ENCODE data around the gene DUS2.
A peak's percentile ranks its signal among the peaks of the same experiment; 100 is the strongest.

Gene DUS2

DNA sequence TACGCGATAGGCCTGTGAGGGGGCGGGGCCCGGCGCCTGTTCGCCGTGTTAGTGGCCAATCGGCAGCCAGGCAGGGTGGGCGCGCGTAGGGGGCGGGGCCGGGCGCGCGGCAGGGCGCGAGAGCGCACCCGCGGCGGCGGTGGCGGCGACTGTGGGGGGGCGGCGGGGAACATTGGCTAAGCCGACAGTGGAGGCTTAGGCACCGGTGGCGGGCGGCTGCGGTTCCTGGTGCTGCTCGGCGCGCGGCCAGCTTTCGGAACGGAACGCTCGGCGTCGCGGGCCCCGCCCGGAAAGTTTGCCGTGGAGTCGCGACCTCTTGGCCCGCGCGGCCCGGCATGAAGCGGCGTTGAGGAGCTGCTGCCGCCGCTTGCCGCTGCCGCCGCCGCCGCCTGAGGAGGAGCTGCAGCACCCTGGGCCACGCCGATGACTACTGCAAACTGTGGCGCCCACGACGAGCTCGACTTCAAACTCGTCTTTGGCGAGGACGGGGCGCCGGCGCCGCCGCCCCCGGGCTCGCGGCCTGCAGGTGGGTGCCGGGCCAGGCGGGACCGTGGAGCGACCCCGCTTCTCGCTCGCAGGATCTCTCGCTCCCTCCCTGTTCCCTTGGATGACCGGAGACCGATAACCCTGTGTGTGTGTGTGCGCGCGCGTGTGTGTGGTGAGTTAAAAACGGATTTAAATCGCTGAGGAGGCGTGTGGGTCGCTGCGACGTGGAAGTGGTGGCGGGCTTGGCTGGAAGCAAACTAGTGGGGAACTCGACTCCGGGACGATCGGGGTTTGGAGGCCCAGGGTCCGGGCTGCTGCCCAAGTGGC is 62.4 kb downstream of the DUS2 start, which contains the start of gene NFATC3 (continued):
- TF ChIP-seq ZSCAN5A (tag by site-specific recombination; IDR thresholded peaks at IDR 0.05) (no peak), ZNF16 (tag by site-specific recombination; IDR thresholded peaks at IDR 0.05; ENCODE audit: low read depth) (no peak), ZNF777 (tag by site-specific recombination; IDR thresholded peaks at IDR 0.05; ENCODE audit: borderline replicate concordance) (no peak), ZNF266 (tag by site-specific recombination; IDR thresholded peaks at IDR 0.05; ENCODE audit: low read depth) (no peak), ZSCAN30 (tag by site-specific recombination; IDR thresholded peaks at IDR 0.05) (peak; percentile 68)

DNA sequence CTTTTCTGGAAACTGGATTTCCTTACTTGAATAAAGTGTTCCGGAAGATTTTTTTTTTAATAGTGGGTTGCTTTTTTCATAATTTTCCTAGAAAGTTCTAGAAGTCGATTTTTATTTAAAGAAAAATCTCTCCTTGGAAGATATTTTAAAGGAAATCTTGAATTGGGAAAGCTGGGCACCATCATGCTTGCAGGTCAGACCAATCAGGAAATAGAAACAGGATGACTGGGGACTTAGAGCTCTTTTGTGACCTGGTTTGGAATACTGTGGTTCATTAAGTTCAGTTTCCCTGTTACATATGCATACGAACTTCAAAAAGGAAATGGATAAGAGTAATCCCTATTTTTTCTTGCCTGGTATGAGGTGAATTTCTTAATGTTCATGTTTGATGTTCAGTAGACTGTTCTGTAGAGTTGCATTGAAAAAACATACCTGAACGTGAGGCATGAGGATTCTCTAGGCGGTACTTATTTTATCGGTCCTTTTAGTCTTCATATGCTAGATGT is 63.3 kb downstream of the DUS2 start:
- no peaks in the 10 kb centered on the region for H3K36me3 ChIP-seq (ENCODE audit: control insufficient read depth in 2 of 2, insufficient read depth in 1 of 2, low read length in 2 of 2)
- H3K9me3 ChIP-seq (ENCODE audit: control insufficient read depth, insufficient read depth, low read depth, low read length), result no peaks in the 10 kb centered on the region
- peaks cover 21% of the 10 kb centered on the region for H3K4me1 ChIP-seq (ENCODE audit: control insufficient read depth, insufficient read depth, low read length)
- 0 out of 2 replicates have a peak overlapping the region, but pooled peaks have one; percentile 13 for H3K27ac ChIP-seq (ENCODE audit: extremely low read depth, low read depth, low read length)
- POLR2A ChIA-PET, result interaction anchor here (1.6 to 4.5 kb wide), 5 partner anchors 11 to 176 kb away, joined by 4 to 34 read pairs (median 7); partner anchors contain the start of gene ESRP2
- peak overlapping the region; percentile 77 for H3K4me3 ChIP-seq (ENCODE audit: low read depth, low read length)
- CTCF ChIA-PET, result interaction anchor here (1.0 kb wide), 1 partner anchor 175 kb away, joined by 4 read pairs; no protein-coding TSS in a partner anchor
- TF ChIP-seq ZNF2 (tag by site-specific recombination; IDR thresholded peaks at IDR 0.05), result no peak
- TF ChIP-seq ZNF366 (tag by site-specific recombination; conservative IDR thresholded peaks at IDR 0.05), result 0 out of 2 replicates have a peak, but pooled peaks have one; percentile 19
- TF ChIP-seq ZNF433 (tag by site-specific recombination; IDR thresholded peaks at IDR 0.05; ENCODE audit: low read depth), result no peak
- no peak for TF ChIP-seq ZNF26 (tag by site-specific recombination; IDR thresholded peaks at IDR 0.05)
- TF ChIP-seq HOXA7 (CRISPR knock-in tag; IDR thresholded peaks at IDR 0.05; ENCODE audit: borderline replicate concordance), result no peak
- TF ChIP-seq SALL2 (tag by site-specific recombination; IDR thresholded peaks at IDR 0.05; ENCODE audit: borderline replicate concordance), result no peak
- TF ChIP-seq ZNF610 (tag by site-specific recombination; IDR thresholded peaks at IDR 0.05; ENCODE audit: borderline replicate concordance), result no peak
- TF ChIP-seq GLIS1 (tag by site-specific recombination; IDR thresholded peaks at IDR 0.05), result no peak
- TF ChIP-seq ZNF404 (tag by site-specific recombination; IDR thresholded peaks at IDR 0.05), result no peak
- TF ChIP-seq ZNF600 (tag by site-specific recombination; IDR thresholded peaks at IDR 0.05), result peak; percentile 64; the same call in 1 of the 2 replicates
- TF ChIP-seq ZNF362 (tag by site-specific recombination; IDR thresholded peaks at IDR 0.05), result no peak
- TF ChIP-seq ZNF654 (tag by site-specific recombination; IDR thresholded peaks at IDR 0.05; ENCODE audit: low read depth), result no peak
- TF ChIP-seq PRDM1 (tag by site-specific recombination; IDR thresholded peaks at IDR 0.05), result peak; percentile 23; the same call in 1 of the 2 replicates
- TF ChIP-seq, protein P1, sequence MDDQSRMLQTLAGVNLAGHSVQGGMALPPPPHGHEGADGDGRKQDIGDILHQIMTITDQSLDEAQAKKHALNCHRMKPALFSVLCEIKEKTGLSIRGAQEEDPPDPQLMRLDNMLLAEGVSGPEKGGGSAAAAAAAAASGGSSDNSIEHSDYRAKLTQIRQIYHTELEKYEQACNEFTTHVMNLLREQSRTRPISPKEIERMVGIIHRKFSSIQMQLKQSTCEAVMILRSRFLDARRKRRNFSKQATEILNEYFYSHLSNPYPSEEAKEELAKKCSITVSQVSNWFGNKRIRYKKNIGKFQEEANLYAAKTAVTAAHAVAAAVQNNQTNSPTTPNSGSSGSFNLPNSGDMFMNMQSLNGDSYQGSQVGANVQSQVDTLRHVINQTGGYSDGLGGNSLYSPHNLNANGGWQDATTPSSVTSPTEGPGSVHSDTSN (CRISPR knock-in tag; IDR thresholded peaks at IDR 0.05), result no peak
- TF ChIP-seq, protein P2, sequence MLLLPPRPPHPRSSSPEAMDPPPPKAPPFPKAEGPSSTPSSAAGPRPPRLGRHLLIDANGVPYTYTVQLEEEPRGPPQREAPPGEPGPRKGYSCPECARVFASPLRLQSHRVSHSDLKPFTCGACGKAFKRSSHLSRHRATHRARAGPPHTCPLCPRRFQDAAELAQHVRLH (tag by site-specific recombination; IDR thresholded peaks at IDR 0.05), result no peak
- TF ChIP-seq ZNF391 (tag by site-specific recombination; IDR thresholded peaks at IDR 0.05; ENCODE audit: borderline replicate concordance, low read depth), result no peak
- peak; percentile 63 for TF ChIP-seq PRDM6 (tag by site-specific recombination; IDR thresholded peaks at IDR 0.05)
- peak; percentile 69; the same call in 1 of the 2 replicates for TF ChIP-seq ZNF335 (tag by site-specific recombination; conservative IDR thresholded peaks at IDR 0.05)
- TF ChIP-seq ZNF473 (tag by site-specific recombination; IDR thresholded peaks at IDR 0.05), result no peak
- no peak for TF ChIP-seq ZNF416 (tag by site-specific recombination; IDR thresholded peaks at IDR 0.05)
- no peak for TF ChIP-seq ZNF274 (IDR thresholded peaks at IDR 0.05; ENCODE audit: low read length)
- TF ChIP-seq ZNF274 (tag by site-specific recombination; IDR thresholded peaks at IDR 0.05; ENCODE audit: borderline replicate concordance), result no peak
